Stimulated activated CD8-positive, alpha-beta memory T cell treated with anti-CD3 and anti-CD28 coated beads, Interleukin-4, amount 100 ng/mL, for 48 hours (primary cell): ENCODE data around the gene KRTAP5-1.

Experiments used
- DNase-seq: peaks from one replicate; pipeline ENCODE4 v3.0.0-alpha.2; 2020

KRTAP5-1 gene

DNA sequence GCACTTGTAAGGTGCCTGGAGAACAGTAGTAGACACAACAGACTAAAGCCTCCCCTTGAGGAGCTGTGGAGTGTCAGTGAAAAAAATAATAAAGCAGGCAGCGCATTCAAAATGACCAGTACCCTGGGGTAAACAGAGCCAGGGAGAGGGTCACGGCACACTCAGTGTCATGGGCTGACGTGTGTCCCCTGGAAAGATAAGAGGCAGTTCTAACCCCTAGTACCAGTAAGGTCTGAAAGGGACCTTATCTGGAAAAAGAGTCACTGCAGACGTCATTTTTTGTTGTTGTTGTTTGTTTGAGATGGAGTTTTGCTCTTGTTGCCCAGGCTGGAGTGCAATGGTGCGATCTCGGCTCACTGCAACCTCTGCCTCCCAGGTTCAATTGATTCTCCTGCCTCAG lies 45.0 kb downstream of the KRTAP5-1 start:
- no peak for DNase-seq

DNA sequence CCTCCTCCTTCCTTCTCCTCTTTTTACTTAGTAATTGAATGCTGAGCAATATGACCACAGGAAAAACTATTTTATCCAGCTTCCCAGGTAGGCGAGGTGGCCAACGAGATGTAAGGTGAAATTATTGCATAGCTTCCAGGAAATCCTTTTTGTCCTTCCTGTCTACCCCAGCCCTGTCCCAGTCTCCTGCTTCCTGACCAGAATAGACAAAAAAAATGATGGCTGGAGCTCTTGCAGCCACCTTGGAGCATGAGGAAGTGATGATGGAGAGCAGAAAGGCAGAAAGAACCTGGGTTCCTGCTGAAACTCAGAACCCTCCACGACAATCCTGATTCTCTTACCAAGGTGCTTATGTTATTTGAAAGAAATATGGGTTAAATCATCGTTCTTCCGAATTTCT lies 46.9 kb downstream of the KRTAP5-1 start:
- DNase-seq, result no peak

DNA sequence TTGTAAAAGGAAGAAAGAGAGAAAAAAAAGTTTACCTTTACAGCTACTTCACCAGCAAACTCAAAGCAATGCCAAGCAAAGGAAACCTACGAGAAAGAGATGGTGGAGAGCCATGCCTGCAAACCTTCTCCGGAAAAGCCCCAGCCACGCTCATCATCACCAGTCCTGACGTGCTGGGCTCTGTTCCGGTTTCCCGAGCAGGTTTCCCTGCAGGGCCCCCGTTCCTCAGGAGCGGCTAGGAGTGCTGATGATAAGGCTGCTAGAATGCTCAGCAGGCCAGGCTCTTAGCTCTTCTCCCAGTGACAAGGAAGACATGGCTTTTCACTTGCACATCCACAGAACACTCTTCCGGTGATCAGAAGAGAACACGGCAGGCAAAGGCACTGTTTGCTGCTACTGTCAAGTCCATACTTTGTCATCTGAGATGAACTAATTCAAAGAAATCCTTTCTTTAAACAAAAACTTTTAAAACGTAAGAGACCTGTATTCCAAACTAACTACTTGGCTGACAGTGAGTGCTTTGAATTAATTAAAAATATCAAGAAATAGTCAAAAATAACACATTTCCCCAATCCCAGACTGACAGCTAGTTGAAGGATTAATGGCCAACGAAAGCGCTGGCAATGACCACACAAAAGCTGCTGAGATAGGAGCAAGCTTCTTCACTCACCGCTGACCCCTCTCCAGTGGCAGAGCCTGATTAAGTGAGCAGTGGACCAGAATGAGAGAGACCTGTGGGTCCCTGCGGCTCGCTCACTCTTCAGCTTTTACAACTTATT lies 48.8 kb downstream of the KRTAP5-1 start:
- no peak for DNase-seq

DNA sequence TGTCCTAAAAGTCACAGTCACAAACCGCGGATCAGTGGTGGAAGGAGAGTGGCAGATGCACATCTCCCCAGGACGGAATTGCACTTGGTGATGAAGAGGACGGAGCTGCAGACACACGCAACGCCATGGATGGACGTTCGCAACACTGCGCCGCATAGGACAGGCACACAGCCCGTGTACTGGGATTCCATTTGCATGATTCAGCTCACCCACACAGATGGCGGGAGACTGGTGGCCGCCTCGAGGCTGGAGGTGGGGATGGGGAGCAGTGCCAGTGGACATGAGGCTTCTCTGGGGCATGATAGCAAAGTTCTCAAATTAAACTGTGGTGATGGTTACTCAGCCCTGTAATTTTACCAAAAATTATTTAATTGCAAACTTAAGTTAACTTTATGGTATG lies 50.4 kb downstream of the KRTAP5-1 start:
- DNase-seq, result no peak
